ENCODE results near the gene CAP1.
A peak's percentile ranks its signal among the peaks of the same experiment; 100 is the strongest.
"Not testable (repeated sequence)": the region's sequence is repeated elsewhere in the genome, so short reads cannot be mapped to it uniquely, and the experiment has no call there.

The CAP1 gene

GRCh38 chr1:40032240-40032891, 8.2 kb upstream of the CAP1 start:
- DNase-seq: peak; percentile 54

- no peak for DNase-seq
Measured at GRCh38 chr1:40034869-40035268, 5.7 kb upstream of the CAP1 start.

DNA sequence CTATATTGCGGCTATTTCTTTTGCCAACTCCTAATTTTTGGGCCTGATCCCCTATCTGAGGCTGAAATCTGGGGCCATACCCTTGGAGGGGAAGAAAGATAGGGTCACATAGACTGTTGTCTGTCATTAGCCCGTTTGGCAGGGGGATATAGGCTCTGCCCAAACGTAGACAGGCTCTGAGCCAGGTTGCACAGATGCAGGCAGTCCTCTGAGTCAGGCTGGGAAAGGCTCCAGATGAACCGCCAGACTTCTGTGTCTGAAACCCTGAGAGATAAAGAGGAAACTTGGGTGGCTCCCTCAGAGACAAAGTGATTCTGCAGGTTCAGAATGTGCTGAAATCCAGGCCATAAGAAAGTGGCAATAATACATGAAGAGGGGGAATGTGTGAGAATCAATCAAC, 4.0 kb upstream of the CAP1 start:
- DNase-seq: no peak

DNA sequence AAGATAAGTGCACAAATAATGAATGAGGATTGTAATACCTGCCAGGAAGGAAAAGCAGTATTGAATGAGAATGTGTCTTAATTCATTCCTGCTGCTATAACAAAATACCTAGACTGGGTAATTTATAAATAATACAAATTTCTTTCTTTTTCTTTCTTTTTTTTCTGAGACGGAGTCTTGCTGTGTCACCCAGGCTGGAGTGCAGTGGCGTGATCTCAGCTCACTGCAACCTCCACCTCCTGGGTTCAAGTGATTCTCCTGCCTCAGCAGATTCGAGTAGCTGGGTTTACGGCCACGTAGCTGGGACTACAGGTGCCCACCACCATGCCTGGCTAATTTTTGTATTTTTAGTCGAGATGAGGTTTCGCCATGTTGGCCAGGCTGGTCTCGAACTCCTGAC, 3.3 kb upstream of the CAP1 start:
- DNase-seq: not testable (repeated sequence)

DNA sequence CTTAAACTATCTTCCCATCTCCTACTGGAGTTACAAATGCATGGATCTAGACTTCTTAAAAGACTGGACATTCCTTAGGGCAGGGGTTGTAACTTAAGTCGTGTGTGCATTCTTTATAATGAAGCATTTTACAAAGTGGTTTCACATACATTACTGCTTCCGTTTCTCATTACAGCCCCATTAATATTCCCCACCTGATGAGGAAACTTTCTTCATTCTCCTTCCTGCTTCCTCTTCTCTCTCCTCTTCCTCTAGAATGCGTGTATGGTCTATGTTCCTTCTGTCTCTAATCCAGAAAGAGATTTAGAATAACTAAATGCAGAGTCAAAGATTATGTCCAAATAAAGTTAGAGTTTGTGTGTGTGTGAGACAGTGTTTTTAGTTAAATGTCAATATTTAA, 1.8 kb upstream of the CAP1 start:
- DNase-seq: no peak

GRCh38 chr1:40039245-40039756, 1.2 kb upstream of the CAP1 start:
- no peak for DNase-seq

DNA sequence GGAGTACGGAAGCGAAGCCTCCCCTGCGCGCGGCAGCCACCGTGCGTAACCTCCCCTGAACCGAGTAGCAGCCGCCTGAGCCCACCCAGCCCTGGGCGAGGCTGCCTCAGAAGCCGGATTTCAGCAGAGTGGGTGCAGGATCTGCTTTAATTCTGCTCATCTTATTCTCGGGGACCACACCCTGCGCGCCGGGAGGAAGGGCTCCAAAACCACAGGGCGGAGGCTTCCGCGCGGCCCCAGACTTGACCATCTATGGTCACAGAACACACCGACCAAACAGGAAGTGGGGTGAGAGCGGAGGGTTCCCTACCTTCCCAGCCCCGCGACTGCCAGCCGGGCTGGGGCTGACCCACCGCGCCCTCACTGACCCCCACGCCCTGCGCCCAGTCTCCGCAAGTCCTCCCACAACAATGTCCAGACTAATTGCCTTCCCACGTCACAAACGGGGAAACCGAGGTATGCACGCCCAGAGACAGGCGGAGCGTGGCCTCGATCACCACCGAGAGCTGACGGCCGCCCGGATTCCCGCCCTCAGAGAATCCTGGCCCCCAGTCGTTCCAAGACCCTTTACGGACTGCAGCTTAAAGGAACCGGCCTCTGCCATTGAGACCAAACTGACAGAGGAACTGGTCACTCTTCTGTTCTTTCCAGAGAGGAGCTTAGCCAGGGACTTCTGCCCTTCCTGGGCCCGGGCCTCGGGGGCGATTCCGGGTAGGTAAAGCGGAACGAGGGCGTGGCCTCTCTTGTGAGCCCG, 595 bp upstream of the CAP1 start:
- peak; percentile 93 for DNase-seq

DNA sequence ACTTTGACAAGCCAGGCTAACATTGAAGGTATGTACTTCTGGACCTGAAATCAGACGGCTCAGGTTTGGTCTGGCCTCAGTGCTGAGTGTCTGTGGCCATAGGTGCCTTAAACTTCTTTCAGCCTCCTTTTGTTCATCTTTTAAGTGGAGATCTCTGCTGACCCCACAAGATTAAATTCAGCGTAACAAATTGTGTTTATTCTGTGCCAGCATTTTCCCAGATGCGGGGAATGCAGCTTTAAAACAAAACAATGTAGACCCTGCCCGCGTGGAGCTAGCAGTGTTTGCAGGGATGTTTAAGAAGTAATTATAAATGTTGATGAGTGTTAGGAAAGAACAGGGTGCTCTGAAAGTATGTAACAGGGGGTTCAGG, 923 bp downstream of the CAP1 start:
- no peak for DNase-seq

- DNase-seq: no peak
Measured at GRCh38 chr1:40042341-40042740, 1.8 kb downstream of the CAP1 start.

GRCh38 chr1:40044110-40044509, 3.6 kb downstream of the CAP1 start:
- no peak for DNase-seq

- no peak for DNase-seq
Measured at GRCh38 chr1:40045182-40045581, 4.7 kb downstream of the CAP1 start.

DNA sequence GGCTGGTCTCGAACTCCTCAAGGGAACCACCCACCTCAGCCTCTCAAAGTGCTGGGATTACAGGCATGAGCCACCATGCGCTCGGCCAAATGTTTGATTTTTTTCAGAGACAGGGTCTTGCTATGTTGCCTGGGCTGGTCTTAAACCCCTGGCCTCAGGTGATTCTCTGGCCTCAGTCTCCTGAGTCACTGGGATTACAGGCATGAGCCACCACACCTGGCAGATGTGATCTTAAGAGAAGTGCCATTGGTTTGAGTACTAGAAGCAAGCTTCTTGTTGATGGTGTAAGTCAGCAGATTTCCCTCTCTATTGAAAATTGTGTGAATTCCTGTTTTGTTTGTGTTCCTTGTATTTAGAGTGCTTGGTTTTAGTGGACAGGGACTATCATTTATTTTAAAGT, 5.2 kb downstream of the CAP1 start:
- DNase-seq: no peak

DNA sequence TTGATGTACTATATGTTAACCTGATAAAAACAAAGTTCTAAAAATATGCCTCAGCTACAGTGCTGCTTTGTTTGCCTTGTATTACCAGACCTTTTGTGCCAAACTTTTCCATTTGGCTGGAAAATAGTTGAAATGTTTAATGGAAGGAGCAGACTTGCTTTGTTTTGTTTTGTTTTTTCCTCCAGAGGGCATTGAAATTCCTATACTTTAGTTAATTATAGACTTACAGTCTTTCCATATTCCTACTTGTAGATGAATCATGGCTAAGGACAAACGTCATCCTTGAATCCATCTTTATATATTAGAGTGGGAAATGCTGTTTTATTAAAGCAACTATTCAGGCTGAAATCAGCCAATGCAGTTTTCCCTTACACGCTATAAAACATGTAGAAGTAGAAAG, 6.7 kb downstream of the CAP1 start:
- no peak for DNase-seq

DNA sequence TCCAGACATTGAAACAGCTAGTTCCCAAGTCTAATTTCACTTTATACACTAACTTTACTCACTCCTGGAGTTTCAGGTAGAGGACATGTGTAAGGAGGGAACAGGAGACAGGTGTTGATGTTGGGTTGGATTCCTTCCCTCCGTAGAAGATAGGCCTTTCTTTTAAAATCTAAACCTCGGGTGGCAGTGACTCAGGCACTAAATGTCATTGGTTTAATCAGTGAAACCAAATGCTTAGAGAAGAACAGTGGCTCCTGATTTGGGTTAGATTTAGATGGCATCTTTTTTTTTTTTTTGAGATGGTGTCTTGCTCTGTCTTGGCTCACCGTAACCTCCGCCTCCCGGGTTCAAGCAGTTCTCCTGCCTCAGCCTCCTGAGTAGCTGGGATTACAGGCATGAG, 7.2 kb downstream of the CAP1 start:
- no peak for DNase-seq

- DNase-seq: no peak
Measured at GRCh38 chr1:40049725-40050124, 9.2 kb downstream of the CAP1 start.

DNA sequence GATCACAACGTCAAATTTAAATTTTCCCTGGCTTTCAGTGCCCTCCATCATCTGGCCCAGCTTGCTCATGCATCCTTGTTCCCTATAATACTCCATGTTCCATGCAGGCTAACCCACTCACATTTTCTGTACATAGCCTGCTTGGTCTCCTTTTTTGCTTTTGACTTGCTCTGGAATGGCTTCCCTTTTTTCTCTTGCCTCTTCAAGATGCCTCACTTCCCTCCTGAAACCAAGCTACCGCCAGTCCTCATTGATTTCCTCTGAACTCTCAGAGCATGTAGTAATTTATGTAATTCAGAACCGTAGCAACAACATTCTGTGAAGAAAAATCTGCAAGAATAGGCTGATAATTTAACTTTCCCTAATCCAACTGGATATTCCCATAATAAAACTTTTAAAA, 10.3 kb downstream of the CAP1 start:
- no peak for DNase-seq

GRCh38 chr1:40053138-40053887, 12.8 kb downstream of the CAP1 start:
- DNase-seq: no peak

DNA sequence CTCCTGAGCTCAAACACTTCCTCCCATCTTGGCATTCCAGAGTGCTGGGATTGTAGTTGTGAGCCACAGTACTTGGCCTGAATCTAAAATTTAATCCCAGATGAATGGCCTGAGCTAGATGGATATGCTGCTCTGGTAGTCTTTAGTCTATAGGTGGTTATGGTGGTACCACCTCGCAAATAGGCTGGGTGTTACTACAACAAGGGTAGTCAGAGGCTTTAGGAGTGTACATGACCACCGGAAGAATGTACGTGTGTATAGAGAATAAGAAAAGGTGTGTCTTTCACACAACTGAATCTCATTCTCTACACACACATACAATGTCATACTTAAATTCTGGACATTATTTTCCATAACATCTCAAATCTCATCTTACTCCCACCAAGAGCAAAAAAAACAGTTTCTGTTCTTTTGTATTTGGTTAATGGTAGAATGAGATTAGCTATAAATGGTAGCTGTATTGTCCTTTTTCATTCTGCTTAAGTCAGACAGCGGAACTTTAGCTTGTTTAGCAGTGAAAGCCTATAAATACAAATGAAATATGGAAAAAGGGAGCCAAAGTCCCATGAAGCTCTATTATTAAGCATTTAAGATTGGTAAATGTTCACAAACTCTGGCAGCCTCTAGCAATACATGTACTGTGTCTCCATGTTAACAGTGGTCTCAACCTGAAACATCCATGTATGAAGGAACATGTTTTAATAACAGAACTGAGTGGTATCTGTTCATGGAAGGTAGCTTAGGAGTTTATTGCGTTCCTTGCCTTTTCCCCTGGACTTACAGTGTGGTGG, 16.2 kb downstream of the CAP1 start:
- DNase-seq: no peak

DNA sequence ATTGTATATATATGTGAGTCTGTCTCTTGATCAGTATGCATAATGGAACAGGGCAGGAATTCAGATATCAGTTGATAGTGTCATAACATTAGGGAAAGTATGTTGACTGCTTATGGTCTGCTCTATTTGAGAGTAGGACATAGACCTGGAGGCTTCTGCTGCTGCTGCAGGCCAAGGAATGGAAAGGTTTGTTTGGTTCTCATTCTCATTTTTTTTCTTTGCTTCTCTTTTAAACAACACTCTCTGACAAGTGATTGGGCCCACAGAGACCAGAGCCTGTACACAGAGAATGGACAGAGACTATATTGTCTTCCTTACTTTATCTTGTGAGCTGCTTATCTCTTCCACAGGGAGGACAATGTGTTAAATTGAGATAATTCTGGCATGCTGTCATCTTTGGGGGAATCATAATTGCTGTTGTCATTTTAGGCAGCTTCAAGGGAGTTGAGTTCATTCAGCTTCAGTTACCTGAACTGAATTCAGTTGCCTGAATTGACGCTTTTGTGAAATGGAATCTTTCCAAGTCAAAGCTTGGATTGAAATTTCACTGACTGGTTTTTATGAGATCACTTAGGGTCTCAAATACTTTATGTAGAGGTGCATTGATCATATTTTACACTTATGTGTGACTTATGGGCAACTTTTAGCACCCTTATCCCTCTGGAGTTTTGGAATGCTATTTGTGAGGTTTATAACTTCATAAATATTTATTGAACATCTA, 16.9 kb downstream of the CAP1 start:
- no peak for DNase-seq

- DNase-seq: no peak
Measured at GRCh38 chr1:40058097-40058452, 17.5 kb downstream of the CAP1 start.

- peak; percentile 62 for DNase-seq
Measured at GRCh38 chr1:40058453-40059337, 18.2 kb downstream of the CAP1 start.

Measured in activated CD4-positive, alpha-beta T cell treated with anti-CD3 and anti-CD28 coated beads, Interleukin-2, amount 50 U/mL, for 16 hours (primary cell).